Vagina (tissue), 2 donors: Measurements from ENCODE around the gene B3GALT4. TPM values are rescaled to one million over a fixed set of nuclear protein-coding genes. Genes with fewer than 3 reads are reported as not detected.

ENCODE experiments used
- DNase-seq, 2 donors: peaks; one replicate each; pipeline ENCODE4 v3.0.0-alpha.2; 2017; ENCODE audit errors: extremely low spot score in 2 of 2
- H3K27ac ChIP-seq: fragments of 200-600 bp; sonication (generic); one replicate; pipeline ENCODE4 v1.5.1; 2019
- H3K27me3 ChIP-seq: fragments of 200-600 bp; sonication (generic); one replicate; pipeline ENCODE4 v1.5.1; 2019
- H3K36me3 ChIP-seq, 2 donors: fragments of 200-600 bp; sonication (generic); one replicate each; pipeline ENCODE4 v1.5.1; 2017 to 2019
- H3K4me1 ChIP-seq: fragments of 200-600 bp; sonication (generic); one replicate; pipeline ENCODE4 v1.5.1; 2019
- H3K4me3 ChIP-seq, 2 donors: fragments of 200-600 bp; sonication (generic); 1 replicate in 1 of 2; 2 replicates in 1 of 2; pipeline ENCODE4 v1.5.1; 2016 to 2019
- H3K9me3 ChIP-seq: fragments of 200-600 bp; sonication (generic); one replicate; pipeline ENCODE4 v1.5.1; 2019
- POLR2A ChIP-seq, 2 donors: fragments of 450-650 bp; IDR thresholded peaks; one replicate each; pipeline ENCODE4 v1.6.1; 2017; ENCODE audit warnings: antibody characterized with exemption in 2 of 2, mild to moderate bottlenecking in 2 of 2, moderate library complexity in 2 of 2
- POLR2AphosphoS5 ChIP-seq, 2 donors: sonication (generic); formaldehyde crosslinking; IDR thresholded peaks; one replicate each; pipeline ENCODE4 v1.9.0; 2017; ENCODE audit warnings: antibody characterized with exemption in 2 of 2, mild to moderate bottlenecking in 2 of 2, low read depth in 1 of 2; ENCODE audit not compliant: insufficient read depth in 1 of 2
- intact Hi-C: fragments of 100-400 bp; cut with DNase I; formaldehyde crosslinking; loops from one replicate; pipeline ENCODE4 v1.15.1; 2023
- total RNA-seq: library from RNA; depleted of rRNA; stranded (reverse); fragments of >200 nt; gene quantifications from one replicate; pipeline ENCODE4 v1.2.3, GENCODE V29; 2016
- TF ChIP-seq, protein P1 (sequence below), 3 experiments: fragments of 450-650 bp in 2 of 3; fragments of 200-600 bp in 1 of 3; sonication (generic) in 1 of 3; IDR thresholded peaks; one replicate each; pipeline ENCODE4 v1.5.1; 2017 to 2019; ENCODE audit warnings: antibody characterized with exemption in 3 of 3, mild to moderate bottlenecking in 2 of 3, moderate library complexity in 2 of 3

The B3GALT4 gene
- total RNA-seq, 1 donor from 2014 or later, result 14.0 TPM

DNA sequence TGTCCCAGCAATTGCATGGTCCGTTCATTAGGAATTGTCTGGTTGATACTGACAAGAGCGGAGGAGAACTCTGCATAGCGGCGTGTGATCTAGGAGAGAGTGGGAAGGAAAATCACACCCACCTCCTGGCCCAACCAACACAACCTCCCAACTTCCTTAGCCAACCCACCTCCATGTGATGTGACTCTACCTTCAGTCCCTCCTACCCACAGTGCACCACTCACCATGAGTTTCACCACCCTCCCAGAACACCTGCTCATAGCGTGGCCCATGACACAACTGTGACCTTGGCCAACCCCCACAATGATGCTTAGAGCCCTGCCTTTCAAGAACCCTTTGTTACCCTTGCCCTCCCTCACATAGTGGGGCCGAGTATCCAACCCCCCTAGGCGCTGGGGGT is 12.9 kb upstream of the B3GALT4 start:
- peaks cover 0 to 63% of the 10 kb centered on the region in 2 donors for H3K36me3 ChIP-seq
- H3K9me3 ChIP-seq, result no peaks in the 10 kb centered on the region

DNA sequence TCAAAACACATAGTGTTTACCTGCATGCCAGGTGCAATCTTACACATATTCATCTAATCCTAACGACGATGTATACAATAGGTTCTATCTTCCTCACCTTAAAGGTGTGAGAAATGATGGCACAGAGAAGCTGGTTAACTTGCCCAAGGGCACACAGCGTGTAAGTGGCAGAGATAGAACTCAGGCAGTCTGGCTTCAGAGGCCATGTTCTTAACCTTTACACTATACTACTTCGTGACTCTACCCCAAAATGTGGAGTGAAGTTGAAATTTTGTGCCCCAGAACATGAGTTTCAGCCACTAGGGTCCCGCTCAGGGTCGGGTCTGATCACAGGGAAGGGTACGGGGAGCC is 5.8 kb upstream of the B3GALT4 start:
- H3K9me3 ChIP-seq, result no peaks in the 10 kb centered on the region
- no peak for DNase-seq
- H3K4me3 ChIP-seq, result peak overlapping the region; percentile 59 to 69
- peak overlapping the region; percentile 83 for H3K27ac ChIP-seq
- peaks cover 0 to 58% of the 10 kb centered on the region in 2 donors for H3K36me3 ChIP-seq
- no peaks in the 10 kb centered on the region for H3K27me3 ChIP-seq
- TF ChIP-seq, protein P1, sequence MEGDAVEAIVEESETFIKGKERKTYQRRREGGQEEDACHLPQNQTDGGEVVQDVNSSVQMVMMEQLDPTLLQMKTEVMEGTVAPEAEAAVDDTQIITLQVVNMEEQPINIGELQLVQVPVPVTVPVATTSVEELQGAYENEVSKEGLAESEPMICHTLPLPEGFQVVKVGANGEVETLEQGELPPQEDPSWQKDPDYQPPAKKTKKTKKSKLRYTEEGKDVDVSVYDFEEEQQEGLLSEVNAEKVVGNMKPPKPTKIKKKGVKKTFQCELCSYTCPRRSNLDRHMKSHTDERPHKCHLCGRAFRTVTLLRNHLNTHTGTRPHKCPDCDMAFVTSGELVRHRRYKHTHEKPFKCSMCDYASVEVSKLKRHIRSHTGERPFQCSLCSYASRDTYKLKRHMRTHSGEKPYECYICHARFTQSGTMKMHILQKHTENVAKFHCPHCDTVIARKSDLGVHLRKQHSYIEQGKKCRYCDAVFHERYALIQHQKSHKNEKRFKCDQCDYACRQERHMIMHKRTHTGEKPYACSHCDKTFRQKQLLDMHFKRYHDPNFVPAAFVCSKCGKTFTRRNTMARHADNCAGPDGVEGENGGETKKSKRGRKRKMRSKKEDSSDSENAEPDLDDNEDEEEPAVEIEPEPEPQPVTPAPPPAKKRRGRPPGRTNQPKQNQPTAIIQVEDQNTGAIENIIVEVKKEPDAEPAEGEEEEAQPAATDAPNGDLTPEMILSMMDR (IDR thresholded peaks at IDR 0.05), result no peak
- TF ChIP-seq POLR2AphosphoS5 (IDR thresholded peaks at IDR 0.05; ENCODE audit: insufficient read depth in 1 of 2, low read depth in 1 of 2) (no peak), POLR2A (IDR thresholded peaks at IDR 0.05) (no peak)
- peaks cover 52% of the 10 kb centered on the region for H3K4me1 ChIP-seq
- intact Hi-C loops, result loop anchor here (5.0 kb wide), 1 partner anchor 69 kb away; the partner anchor contains the start of genes HSD17B8, RXRB and SLC39A7

More for the DNA sequence above, 12.9 kb upstream of the B3GALT4 start:
- no peak for DNase-seq
- no peaks in the 10 kb centered on the region for H3K4me1 ChIP-seq
- no peak overlapping the region for H3K27ac ChIP-seq
- intact Hi-C loops, result no loop called here
- no peaks in the 10 kb centered on the region for H3K27me3 ChIP-seq
- H3K4me3 ChIP-seq, result no peak overlapping the region
- TF ChIP-seq POLR2A (IDR thresholded peaks at IDR 0.05) (no peak), POLR2AphosphoS5 (IDR thresholded peaks at IDR 0.05; ENCODE audit: insufficient read depth in 1 of 2, low read depth in 1 of 2) (no peak)
- TF ChIP-seq, protein P1 (IDR thresholded peaks at IDR 0.05), result no peak

DNA sequence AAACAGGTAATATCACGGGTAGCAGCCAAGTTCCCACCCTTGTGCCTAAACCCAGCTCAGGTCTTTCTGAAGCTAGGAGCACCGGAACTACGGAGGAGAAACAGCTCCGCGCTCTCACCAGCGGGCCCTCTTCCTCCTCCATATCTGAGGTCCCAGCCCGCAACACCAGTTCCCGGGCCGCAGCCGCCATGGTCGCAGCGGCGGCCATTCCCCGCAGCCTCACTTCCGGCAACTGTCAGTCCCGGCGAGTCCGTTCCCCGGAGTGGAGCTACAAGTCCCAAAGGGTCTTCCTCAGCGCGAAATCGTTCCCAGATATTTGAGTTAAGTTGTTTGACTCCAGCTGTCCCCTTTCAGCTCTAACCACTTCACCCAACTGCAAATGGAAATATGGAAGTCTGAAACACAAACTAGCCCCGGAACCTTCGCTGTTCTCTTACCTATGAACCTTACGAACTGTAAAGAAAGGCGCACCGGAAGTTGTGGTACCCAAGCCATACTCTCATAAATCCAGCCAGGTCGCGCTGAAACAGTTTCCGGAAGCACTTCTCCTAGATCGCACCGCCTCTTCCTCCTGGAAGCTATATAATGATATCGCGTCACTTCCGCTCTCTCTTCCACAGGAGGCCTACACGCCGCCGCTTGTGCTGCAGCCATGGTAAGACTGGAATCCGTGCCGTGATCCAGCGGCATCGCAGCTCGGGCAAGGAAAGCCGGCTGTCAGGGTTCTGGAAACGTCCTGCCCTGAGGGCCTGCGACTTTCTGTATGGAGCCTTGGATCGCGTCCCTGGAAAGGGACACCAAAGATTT is 5.3 kb upstream of the B3GALT4 start, which contains the start of the genes RPS18 and VPS52:
RPS18 (plus strand) TSS at position 608 of the 807 bp plus-strand sequence; CDS start at position 653, 45 bp downstream.
VPS52 (minus strand) TSS at position 409 of the 807 bp plus-strand sequence; CDS start at position 208, 201 bp downstream.
- DNase-seq, result peak in 1 of 2 donors; percentile 99
- Histone ChIP-seq H3K4me1 (peaks cover 58% of the 10 kb centered on the region), H3K27me3 (no peaks in the 10 kb centered on the region), H3K36me3 (peaks cover 0 to 56% of the 10 kb centered on the region in 2 donors), H3K27ac (peak within 1 kb of the TSS; percentile 83), H3K9me3 (no peaks in the 10 kb centered on the region), H3K4me3 (peak within 1 kb of the TSS; percentile 59 to 69)
- intact Hi-C loops, result loop anchor here (5.0 kb wide), 1 partner anchor 69 kb away; the partner anchor contains the start of genes HSD17B8, RXRB and SLC39A7
- peak; percentile 100 for TF ChIP-seq POLR2AphosphoS5 (IDR thresholded peaks at IDR 0.05; ENCODE audit: insufficient read depth in 1 of 2, low read depth in 1 of 2)
- TF ChIP-seq, protein P1 (IDR thresholded peaks at IDR 0.05), result no peak
- peak in 1 of 2 donors; percentile 94 for TF ChIP-seq POLR2A (IDR thresholded peaks at IDR 0.05)

DNA sequence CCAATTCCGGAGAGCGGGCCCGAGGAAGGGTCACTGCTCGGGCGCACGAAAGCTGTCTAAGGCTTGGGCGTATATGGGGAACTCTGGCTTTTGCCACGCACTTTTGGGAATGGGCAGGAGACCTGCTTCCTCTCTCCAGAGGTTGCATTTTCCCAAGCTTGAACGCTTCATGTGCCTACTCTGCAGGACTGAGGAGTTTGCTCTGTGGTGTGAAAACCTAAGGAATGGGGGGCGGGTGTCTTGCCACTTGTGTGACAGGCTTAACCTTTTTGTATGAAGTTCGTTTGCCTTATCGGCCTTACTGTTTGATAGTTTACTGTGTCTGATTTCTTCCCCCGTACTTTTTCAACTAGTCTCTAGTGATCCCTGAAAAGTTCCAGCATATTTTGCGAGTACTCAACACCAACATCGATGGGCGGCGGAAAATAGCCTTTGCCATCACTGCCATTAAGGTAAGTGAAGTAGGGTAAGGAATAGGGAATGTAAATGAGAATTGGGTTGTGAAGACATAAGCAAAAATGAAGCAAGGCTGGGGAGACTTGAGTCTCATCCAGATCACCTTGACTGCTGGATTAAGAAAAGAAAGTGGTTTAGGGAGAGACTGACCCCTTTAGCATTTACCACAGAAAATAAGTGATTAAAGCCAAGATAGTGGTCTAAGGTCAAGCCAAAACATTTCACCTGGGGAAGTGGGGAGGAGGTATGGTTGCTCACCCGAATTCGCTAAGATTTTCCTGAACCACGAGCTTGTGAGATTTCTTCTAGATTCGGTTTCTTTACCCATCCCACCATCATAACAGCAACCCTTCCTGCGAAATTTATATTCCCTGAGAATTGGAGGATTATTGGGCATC is 4.4 kb upstream of the B3GALT4 start:
- intact Hi-C loops, result loop anchor here (5.0 kb wide), 1 partner anchor 70 kb away; the partner anchor contains the start of genes HSD17B8, RXRB and SLC39A7
- H3K9me3 ChIP-seq, result no peaks in the 10 kb centered on the region
- peak overlapping the region; percentile 59 to 69 for H3K4me3 ChIP-seq
- peaks cover 0 to 49% of the 10 kb centered on the region in 2 donors for H3K36me3 ChIP-seq
- TF ChIP-seq POLR2AphosphoS5 (IDR thresholded peaks at IDR 0.05; ENCODE audit: insufficient read depth in 1 of 2, low read depth in 1 of 2), result peak in 1 of 2 donors; percentile 37
- TF ChIP-seq, protein P1 (IDR thresholded peaks at IDR 0.05), result no peak
- H3K27ac ChIP-seq, result peak overlapping the region; percentile 23
- DNase-seq, result no peak
- peaks cover 61% of the 10 kb centered on the region for H3K4me1 ChIP-seq
- H3K27me3 ChIP-seq, result no peaks in the 10 kb centered on the region
